SH-SY5Y (cell line): ENCODE data around the gene C2orf68.

ENCODE experiments used
- GATA2 ChIP-seq: IDR thresholded peaks from 2 replicates; pipeline ENCODE4 v1.6.1; 2011; ENCODE audit warnings: mild to moderate bottlenecking, low read depth, low read length
- GATA3 ChIP-seq: IDR thresholded peaks from 2 replicates; pipeline ENCODE4 v1.6.1; 2011; ENCODE audit warnings: low read depth, mild to moderate bottlenecking, low read length, moderate library complexity

GRCh38 chr2:85588645-85589044 is 23.2 kb downstream of the C2orf68 start:
- no peak for TF ChIP-seq GATA2
- TF ChIP-seq GATA3 = no peak
